SK-N-SH (cell line): Measurements from ENCODE around the gene VGLL4. TPM values are rescaled to one million over a fixed set of nuclear protein-coding genes. Genes with fewer than 3 reads are reported as not detected.

Source experiments
- CTCF ChIA-PET: fragments of 300-600, 350-600 bp; formaldehyde crosslinking; extraction: SDS; loops from one replicate; lab custom pipeline; 2021; lab: Yijun Ruan, JAX
- POLR2A ChIA-PET: fragments of 350-600 bp; sonication (Branson Sonifier 250); formaldehyde crosslinking; extraction: SDS; loops from one replicate; lab custom pipeline; 2020; ENCODE audit warnings: antibody characterized with exemption, inconsistent platforms; lab: Yijun Ruan, JAX
- DNase-seq: peaks from one replicate; pipeline ENCODE4 v3.0.0; 2012
- H2AFZ ChIP-seq: fragments of 200-600 bp; sonication (generic); 2 replicates; pipeline ENCODE4 v1.8.1; 2016; ENCODE audit warnings: antibody characterized with exemption, mild to moderate bottlenecking, low read depth
- H3F3A ChIP-seq: fragments of 200-600 bp; sonication (generic); replicated peaks from 2 replicates; pipeline ENCODE3; 2016; ENCODE audit warnings: antibody characterized with exemption, mild to moderate bottlenecking; ENCODE audit not compliant: insufficient read depth
- H3K27ac ChIP-seq, 2 experiments: fragments of 200-500 bp in 1 of 2; fragments of 200-600 bp in 1 of 2; sonication (Bioruptor generic) in 1 of 2; sonication (generic), shearing (Covaris generic) in 1 of 2; 2 replicates each; pipeline versions ENCODE4 v1.5.1 to v1.6.1; 2014 to 2016; ENCODE audit warnings: low read depth in 2 of 2, inconsistent platforms in 1 of 2, low read length in 1 of 2, mild to moderate bottlenecking in 1 of 2, mixed read lengths in 1 of 2
- H3K27me3 ChIP-seq: fragments of 200-600 bp; sonication (generic), shearing (Covaris generic); 2 replicates; pipeline ENCODE4 v1.6.1; 2016; ENCODE audit warnings: mixed run types; ENCODE audit not compliant: insufficient read depth
- H3K36me3 ChIP-seq, 2 experiments: fragments of 200-500 bp in 1 of 2; fragments of 200-600 bp in 1 of 2; sonication (Bioruptor generic) in 1 of 2; sonication (generic) in 1 of 2; replicated peaks in 1 of 2; 2 replicates each; pipeline versions ENCODE3 to v1.5.1; 2014 to 2016; ENCODE audit warnings: low read length in 1 of 2, mild to moderate bottlenecking in 1 of 2; ENCODE audit not compliant: insufficient read depth in 2 of 2, control insufficient read depth in 1 of 2
- H3K4me1 ChIP-seq, 2 experiments: fragments of 200-500 bp in 1 of 2; fragments of 200-600 bp in 1 of 2; sonication (Bioruptor generic) in 1 of 2; sonication (generic), shearing (Covaris generic) in 1 of 2; 2 replicates each; pipeline versions ENCODE4 v1.5.1 to v1.6.1; 2014 to 2016; ENCODE audit warnings: low read depth in 1 of 2, low read length in 1 of 2, mixed run types in 1 of 2; ENCODE audit not compliant: insufficient read depth in 2 of 2, control insufficient read depth in 1 of 2
- H3K4me2 ChIP-seq: fragments of 200-600 bp; sonication (generic), shearing (Covaris generic); 2 replicates; pipeline ENCODE4 v1.6.1; 2017; ENCODE audit warnings: mixed run types
- H3K4me3 ChIP-seq, 2 experiments: fragments of 200-500 bp in 1 of 2; fragments of 200-600 bp in 1 of 2; sonication (Bioruptor generic) in 1 of 2; sonication (generic), shearing (Covaris generic) in 1 of 2; 2 replicates each; pipeline versions ENCODE4 v1.5.1 to v1.8.1; 2014 to 2016; ENCODE audit warnings: low read depth in 2 of 2, inconsistent platforms in 1 of 2, low read length in 1 of 2, mild to moderate bottlenecking in 1 of 2, mixed read lengths in 1 of 2, moderate library complexity in 1 of 2
- H3K79me2 ChIP-seq: fragments of 200-600 bp; sonication (generic); 2 replicates; pipeline ENCODE4 v1.8.1; 2017; ENCODE audit warnings: mild to moderate bottlenecking; ENCODE audit not compliant: insufficient read depth
- H3K9ac ChIP-seq: fragments of 200-600 bp; sonication (generic); 2 replicates; pipeline ENCODE4 v1.6.1; 2017; ENCODE audit warnings: mixed run types
- H3K9me2 ChIP-seq: fragments of 200-600 bp; sonication (generic); 2 replicates; pipeline ENCODE4 v1.6.1; 2017; ENCODE audit warnings: mixed run types
- H3K9me3 ChIP-seq: fragments of 200-600 bp; sonication (generic); 2 replicates; pipeline ENCODE4 v1.6.1; 2017; ENCODE audit warnings: mixed run types, mild to moderate bottlenecking, moderate library complexity
- H4K20me1 ChIP-seq: fragments of 200-600 bp; sonication (generic); 2 replicates; pipeline ENCODE4 v1.6.1; 2017; ENCODE audit warnings: mild to moderate bottlenecking, mixed run types; ENCODE audit not compliant: insufficient read depth
- FOXJ3 ChIP-seq: sonication (generic); formaldehyde crosslinking; IDR thresholded peaks from 2 replicates; pipeline ENCODE4 v1.5.1; 2020; ENCODE audit warnings: mild to moderate bottlenecking, missing genetic modification reagents
- JUND ChIP-seq: IDR thresholded peaks from 2 replicates; pipeline ENCODE4 v1.4.0; 2012
- NRF1 ChIP-seq: IDR thresholded peaks from 2 replicates; pipeline ENCODE4 v1.6.1; 2012; ENCODE audit warnings: low read depth, mild to moderate bottlenecking, low read length
- RAD21 ChIP-seq: IDR thresholded peaks from 2 replicates; pipeline ENCODE4 v1.6.1; 2012; ENCODE audit warnings: mild to moderate bottlenecking, low read length
- RCOR1 ChIP-seq: fragments of 150-350 bp; IDR thresholded peaks from 2 replicates; pipeline ENCODE4 v1.6.1; 2017; ENCODE audit warnings: antibody characterized with exemption, low read length
- TEAD4 ChIP-seq: IDR thresholded peaks from 2 replicates; pipeline ENCODE4 v1.4.0; 2012; ENCODE audit warnings: mild to moderate bottlenecking, borderline replicate concordance; ENCODE audit not compliant: insufficient read depth
- WGBS: methylation state at CpG from one replicate; pipeline ENCODE4 v1.1.6; 2017; ENCODE audit warnings: low lambda C conversion rate; 5-methylcytosine and 5-hydroxymethylcytosine counted together
- polyA plus RNA-seq, 3 experiments: library from polyadenylated mRNA; depleted of rRNA; stranded (reverse); fragments of >200 nt; gene quantifications; 2 replicates each; pipeline ENCODE4 v1.2.3, GENCODE V29; 2012
- TF ChIP-seq, protein P1 (sequence below): fragments of 200-600 bp; sonication (generic); IDR thresholded peaks from 2 replicates; pipeline ENCODE4 v1.6.1; 2017; ENCODE audit warnings: antibody characterized with exemption, mild to moderate bottlenecking, moderate library complexity
- TF ChIP-seq, protein P2 (sequence below): IDR thresholded peaks from 2 replicates; pipeline ENCODE4; 2012

The VGLL4 gene
- polyA plus RNA-seq, 1 of the 3 experiments (the other 2 are of a cell fraction), result 48.9 TPM

DNA sequence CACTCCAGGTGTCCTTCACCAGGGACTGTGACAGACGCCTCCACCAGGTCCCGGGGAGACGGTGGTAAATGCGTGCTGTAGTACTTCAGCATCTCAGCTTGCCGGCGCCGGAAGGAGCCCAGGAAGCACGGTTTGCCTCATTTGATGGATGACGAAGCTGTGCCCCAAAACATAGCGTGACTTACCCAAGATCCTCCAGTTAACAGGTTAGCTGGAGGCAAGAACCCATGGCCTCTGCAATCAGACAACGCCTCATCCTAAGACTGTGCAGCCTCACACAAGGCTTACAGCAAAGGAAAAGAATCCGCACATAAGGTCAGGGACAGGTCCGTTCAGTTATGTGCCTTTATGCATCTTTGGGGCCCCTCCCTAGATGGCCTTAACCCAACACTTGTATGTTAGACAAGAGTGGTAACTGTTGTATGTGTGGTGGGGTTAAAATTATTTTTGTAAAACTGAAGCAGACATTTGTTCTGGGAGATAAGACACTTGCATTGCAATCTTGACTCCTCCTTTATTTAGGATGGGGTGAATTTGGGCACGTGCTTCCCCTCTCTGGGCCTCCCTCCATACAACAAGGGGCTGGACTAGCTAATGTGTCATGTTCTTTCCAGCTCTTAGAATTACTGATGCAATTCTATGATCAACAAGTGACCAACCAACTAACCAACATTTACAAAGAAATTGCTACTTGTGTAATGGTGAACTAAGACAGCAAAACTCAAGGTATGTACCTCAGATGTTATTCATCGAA lies 39.4 kb downstream of the VGLL4 start:
- H3K4me3 ChIP-seq, result no peak overlapping the region
- H2AFZ ChIP-seq, result no peak overlapping the region
- peak overlapping the region; percentile 2; the same call in 1 of the 2 replicates for H3K4me2 ChIP-seq
- peaks cover 81% of the 10 kb centered on the region for H3K79me2 ChIP-seq
- no peaks in the 10 kb centered on the region for H3K27me3 ChIP-seq
- H3K27ac ChIP-seq, result peak overlapping the region in 1 of 2 experiments; percentile 82; a peak in 2 of 4 replicates
- POLR2A ChIA-PET, result no interaction called here
- CTCF ChIA-PET, result no interaction called here
- TF ChIP-seq, protein P1, sequence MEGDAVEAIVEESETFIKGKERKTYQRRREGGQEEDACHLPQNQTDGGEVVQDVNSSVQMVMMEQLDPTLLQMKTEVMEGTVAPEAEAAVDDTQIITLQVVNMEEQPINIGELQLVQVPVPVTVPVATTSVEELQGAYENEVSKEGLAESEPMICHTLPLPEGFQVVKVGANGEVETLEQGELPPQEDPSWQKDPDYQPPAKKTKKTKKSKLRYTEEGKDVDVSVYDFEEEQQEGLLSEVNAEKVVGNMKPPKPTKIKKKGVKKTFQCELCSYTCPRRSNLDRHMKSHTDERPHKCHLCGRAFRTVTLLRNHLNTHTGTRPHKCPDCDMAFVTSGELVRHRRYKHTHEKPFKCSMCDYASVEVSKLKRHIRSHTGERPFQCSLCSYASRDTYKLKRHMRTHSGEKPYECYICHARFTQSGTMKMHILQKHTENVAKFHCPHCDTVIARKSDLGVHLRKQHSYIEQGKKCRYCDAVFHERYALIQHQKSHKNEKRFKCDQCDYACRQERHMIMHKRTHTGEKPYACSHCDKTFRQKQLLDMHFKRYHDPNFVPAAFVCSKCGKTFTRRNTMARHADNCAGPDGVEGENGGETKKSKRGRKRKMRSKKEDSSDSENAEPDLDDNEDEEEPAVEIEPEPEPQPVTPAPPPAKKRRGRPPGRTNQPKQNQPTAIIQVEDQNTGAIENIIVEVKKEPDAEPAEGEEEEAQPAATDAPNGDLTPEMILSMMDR, result no peak
- TF ChIP-seq, protein P2, sequence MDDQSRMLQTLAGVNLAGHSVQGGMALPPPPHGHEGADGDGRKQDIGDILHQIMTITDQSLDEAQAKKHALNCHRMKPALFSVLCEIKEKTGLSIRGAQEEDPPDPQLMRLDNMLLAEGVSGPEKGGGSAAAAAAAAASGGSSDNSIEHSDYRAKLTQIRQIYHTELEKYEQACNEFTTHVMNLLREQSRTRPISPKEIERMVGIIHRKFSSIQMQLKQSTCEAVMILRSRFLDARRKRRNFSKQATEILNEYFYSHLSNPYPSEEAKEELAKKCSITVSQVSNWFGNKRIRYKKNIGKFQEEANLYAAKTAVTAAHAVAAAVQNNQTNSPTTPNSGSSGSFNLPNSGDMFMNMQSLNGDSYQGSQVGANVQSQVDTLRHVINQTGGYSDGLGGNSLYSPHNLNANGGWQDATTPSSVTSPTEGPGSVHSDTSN, result no peak
- TF ChIP-seq RAD21, result no peak
- peaks cover 13 to 17% of the 10 kb centered on the region in 2 experiments for H3K36me3 ChIP-seq
- peaks cover 6 to 55% of the 10 kb centered on the region in 2 experiments; a peak in 3 of 4 replicates for H3K4me1 ChIP-seq
- 87% methylated on average over 15 of the region's 15 CpGs for WGBS
- H4K20me1 ChIP-seq, result peaks cover 90% of the 10 kb centered on the region
- H3K9me2 ChIP-seq, result no peaks in the 10 kb centered on the region
- H3F3A ChIP-seq, result peaks cover 58% of the 10 kb centered on the region
- H3K9ac ChIP-seq, result no peak overlapping the region
- DNase-seq, result no peak
- H3K9me3 ChIP-seq, result no peaks in the 10 kb centered on the region

DNA sequence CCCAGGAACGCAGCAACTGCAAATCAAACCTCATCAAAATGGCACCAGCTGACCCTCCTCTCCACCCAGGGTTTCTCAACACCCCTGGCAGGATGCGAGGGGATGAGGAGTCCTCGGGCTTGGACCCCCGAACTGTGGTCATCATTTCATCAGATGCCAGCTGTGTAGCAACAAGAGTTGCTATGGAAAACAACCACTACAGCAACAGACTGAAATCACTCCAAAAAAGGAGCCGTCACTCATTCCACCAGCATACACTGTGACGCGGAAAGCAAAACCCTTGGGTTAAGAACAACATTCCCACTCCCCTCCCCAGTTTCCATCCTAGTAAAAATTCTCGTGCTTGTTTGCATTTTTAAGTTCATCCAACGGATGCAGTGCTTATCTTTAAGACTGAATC lies 40.1 kb downstream of the VGLL4 start:
- H3K9me3 ChIP-seq, result no peaks in the 10 kb centered on the region
- POLR2A ChIA-PET, result no interaction called here
- H3K4me3 ChIP-seq, result no peak overlapping the region
- no peak for DNase-seq
- peak overlapping the region; percentile 2 for H3K4me2 ChIP-seq
- peaks cover 81% of the 10 kb centered on the region for H3K79me2 ChIP-seq
- H3K27ac ChIP-seq, result peak overlapping the region in 1 of 2 experiments; percentile 82; a peak in 2 of 4 replicates
- H2AFZ ChIP-seq, result no peak overlapping the region
- no peaks in the 10 kb centered on the region for H3K9me2 ChIP-seq
- TF ChIP-seq NRF1 (no peak), JUND (no peak), TEAD4 (no peak), RCOR1 (no peak), FOXJ3 (no peak)
- TF ChIP-seq, all 33 proteins: peak for 0
- H4K20me1 ChIP-seq, result peaks cover 87% of the 10 kb centered on the region
- H3K27me3 ChIP-seq, result no peaks in the 10 kb centered on the region
- peaks cover 55% of the 10 kb centered on the region for H3F3A ChIP-seq
- peaks cover 6 to 53% of the 10 kb centered on the region in 2 experiments; a peak in 3 of 4 replicates for H3K4me1 ChIP-seq
- peaks cover 16 to 22% of the 10 kb centered on the region in 2 experiments for H3K36me3 ChIP-seq
- WGBS, result 81% methylated on average over 9 of the region's 9 CpGs
- H3K9ac ChIP-seq, result no peak overlapping the region
- CTCF ChIA-PET, result interaction anchor here (0.7 kb wide), 1 partner anchor 10 kb away, joined by 3 read pairs; no protein-coding TSS in a partner anchor
